ENCODE results near the gene METRNL.

METRNL gene

DNA sequence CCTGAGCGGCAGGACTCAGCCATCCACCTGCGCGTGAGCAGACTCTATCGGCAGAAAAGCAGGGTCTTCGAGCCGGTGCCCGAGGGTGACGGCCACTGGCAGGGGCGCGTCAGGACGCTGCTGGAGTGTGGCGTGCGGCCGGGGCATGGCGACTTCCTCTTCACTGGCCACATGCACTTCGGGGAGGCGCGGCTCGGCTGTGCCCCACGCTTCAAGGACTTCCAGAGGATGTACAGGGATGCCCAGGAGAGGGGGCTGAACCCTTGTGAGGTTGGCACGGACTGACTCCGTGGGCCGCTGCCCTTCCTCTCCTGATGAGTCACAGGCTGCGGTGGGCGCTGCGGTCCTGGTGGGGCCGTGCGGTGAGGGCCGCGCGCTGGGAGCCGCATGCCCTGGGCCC is 14.9 kb downstream of the METRNL start:
- DNase-seq: no peak

DNA sequence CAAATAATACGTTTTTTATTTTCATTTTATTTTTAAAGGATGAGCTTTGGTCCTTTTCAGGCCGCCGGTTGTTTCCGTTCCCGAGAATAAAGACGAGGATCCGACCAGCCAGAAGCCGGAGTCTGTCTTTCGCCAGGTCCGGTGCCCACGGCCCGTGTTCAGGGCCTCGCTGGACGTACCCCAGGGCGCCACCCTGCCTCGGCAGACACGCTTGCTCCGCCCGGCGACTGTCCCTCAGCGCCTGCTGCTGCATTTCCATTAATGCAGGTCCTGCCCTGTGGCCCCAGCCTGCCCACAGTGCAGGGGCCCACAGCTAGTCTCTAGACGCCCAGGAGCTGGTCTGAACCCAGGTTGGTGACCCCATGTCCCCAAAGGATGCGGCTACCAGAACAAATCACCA is 15.6 kb downstream of the METRNL start:
- DNase-seq: no peak

- no peak for DNase-seq
These were observed 17.2 kb downstream of the METRNL start for GRCh38 chr17:83096401-83097224.

DNA sequence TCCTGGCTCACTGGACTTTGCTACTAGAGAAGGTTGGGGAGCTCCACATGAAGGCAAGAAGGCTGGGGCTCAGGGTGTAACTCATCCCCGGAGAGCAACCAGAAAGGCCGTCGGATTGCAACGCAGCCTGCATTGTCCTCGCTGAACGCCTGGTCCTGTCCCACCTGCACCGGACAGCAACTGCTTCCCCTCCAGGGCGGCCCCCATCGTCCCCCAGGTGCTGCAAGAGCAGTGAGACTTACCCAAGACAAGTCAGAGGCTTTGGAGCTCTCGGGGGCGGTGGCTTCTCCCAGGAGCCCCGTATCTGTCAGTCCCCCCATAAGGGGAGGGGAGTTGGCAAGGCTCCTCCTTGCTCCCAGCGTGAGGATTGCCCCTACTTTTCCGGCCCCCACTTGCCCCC is 18.4 kb downstream of the METRNL start:
- DNase-seq: no peak

GRCh38 chr17:83098241-83099085 is 19.1 kb downstream of the METRNL start:
- DNase-seq: no peak

- no peak for DNase-seq
These were observed 19.7 kb downstream of the METRNL start for GRCh38 chr17:83099086-83099555.

- DNase-seq: no peak
These were observed 20.3 kb downstream of the METRNL start for GRCh38 chr17:83099570-83100181.

DNA sequence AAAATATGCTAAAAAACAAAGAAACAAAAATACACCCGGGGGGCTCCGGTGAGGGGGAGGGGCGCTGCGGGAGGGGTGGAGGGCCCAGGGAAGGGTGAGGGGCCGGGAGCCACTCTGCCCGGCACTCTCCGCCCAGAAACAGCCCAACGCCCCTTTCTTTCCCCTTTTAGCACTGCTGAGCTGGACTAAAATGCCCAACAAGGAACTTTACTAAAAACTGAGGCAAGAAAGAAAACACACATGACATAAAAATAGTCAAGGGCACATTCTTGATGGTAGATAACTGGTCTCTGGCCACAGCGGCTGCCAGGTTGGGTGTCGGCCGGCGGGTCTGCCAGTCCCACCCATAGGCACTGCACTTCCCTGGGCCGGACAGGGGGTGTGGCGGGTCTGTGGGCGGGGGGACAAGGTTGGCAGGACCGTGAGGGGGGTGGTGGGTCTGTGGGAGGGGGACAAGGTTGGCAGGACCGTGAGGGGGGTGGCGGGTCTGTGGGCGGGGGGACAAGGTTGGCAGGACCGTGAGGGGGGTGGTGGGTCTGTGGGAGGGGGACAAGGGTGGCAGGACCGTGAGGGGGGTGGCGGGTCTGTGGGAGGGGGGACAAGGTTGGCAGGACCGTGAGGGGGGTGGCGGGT is 20.9 kb downstream of the METRNL start:
- DNase-seq: no peak

- no peak for DNase-seq
These were observed 21.5 kb downstream of the METRNL start for GRCh38 chr17:83100853-83101391.

DNA sequence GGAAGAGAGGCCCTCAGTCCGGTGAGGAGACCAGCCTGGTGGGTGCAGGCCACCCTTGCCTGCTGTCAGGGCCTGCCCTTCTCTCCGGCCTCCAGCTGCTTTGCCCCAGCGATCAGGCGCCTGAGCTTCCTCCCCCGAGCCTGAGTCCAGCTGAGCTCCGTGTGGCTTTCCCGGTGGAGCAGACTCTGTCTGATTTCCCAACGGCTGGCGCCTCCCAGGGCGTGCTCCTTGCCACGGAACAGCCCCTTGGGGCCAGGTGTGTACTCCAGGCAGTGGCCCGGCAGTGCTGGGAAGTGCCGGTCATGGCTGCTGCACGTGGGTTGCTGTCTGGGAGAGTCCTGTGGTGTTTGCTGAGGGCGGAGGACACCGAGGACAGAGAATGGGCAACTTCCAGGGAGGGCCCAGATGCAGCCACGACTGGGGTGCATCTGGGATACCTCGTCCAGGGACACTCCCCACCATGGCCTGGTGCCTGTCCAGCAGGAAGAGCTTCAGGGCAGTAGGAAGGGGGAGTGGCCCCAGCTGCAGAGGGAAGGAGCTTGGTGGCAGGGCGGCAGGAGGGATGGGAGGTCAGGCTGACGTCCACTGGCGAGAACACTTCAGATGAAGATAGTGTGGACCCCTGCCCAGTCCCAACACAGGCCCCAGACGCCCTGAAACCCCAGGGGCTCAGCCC is 22.5 kb downstream of the METRNL start:
- DNase-seq: no peak

DNA sequence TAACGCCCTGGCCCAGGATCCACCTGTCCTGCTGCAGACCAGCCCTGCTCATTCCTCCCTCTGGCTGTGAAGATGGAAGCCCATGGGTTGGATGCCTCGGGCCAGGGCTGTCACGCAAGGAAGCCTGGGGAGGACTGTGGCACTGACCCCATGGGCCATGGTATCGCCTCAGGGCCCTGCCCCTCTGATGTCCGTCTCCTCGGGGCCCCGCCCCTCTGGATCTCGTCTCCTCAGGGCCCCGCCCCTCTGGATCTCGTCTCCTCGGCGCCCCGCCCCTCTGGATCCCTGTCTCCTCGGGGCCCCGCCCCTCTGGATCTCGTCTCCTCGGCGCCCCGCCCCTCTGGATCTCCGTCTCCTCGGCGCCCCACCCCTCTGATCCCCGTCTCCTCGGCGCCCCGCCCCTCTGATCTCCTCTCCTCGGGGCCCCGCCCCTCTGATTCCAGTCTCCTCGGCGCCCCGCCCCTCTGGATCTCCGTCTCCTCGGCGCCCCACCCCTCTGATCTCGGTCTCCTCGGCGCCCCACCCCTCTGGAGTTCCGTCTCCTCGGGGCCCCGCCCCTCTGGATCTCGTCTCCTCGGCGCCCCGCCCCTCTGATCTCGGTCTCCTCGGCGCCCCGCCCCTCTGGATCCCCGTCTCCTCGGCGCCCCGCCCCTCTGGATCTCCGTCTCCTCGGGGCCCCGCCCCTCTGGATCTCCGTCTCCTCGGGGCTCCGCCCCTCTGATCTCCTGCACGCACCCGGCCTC is 24.0 kb downstream of the METRNL start:
- DNase-seq: no peak

- no peak for DNase-seq
These were observed 24.5 kb downstream of the METRNL start for GRCh38 chr17:83103943-83104311.

GRCh38 chr17:83104577-83105505 is 25.4 kb downstream of the METRNL start:
- no peak for DNase-seq

- no peak for DNase-seq
These were observed 26.1 kb downstream of the METRNL start for GRCh38 chr17:83105512-83105911.

- DNase-seq: no peak
These were observed 26.7 kb downstream of the METRNL start for GRCh38 chr17:83106056-83106588.

GRCh38 chr17:83106913-83107655 is 27.7 kb downstream of the METRNL start:
- no peak for DNase-seq

- DNase-seq: no peak
These were observed 28.2 kb downstream of the METRNL start for GRCh38 chr17:83107656-83108048.

DNA sequence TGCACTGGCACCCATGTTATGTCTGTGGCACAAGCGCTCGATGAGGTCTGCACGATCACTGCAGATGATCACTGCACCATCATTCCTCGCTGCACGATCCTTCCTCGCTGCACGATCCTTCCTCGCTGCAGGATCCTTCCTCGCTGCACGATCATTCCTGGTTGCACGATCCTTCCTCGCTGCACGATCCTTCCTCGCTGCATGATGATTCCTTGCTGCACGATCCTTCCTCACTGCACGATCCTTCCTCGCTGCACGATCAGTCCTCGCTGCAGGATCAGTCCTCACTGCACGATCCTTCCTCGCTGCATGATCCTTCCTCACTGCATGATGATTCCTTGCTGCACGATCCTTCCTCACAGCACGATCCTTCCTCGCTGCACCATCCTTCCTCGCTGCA is 29.3 kb downstream of the METRNL start:
- no peak for DNase-seq

DNA sequence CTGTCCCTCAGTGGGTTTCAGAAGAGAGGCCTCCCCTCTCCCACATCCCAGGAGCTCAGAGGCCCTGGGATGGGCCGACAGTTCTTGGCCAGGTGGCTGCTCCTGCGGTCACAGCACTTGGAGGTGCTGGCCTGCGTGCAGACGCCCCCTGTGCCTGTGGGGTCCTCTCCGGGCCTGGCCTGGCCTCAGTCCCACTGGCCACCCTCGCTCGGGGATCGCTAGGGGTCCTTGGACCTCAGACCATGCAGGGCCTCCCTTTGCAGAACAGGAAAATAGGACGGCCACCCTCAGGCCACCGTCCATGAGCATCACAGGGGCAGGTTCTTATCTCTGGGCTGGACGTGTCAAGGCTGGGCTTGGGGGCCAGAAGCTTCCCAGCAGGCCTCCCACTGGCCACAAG is 30.0 kb downstream of the METRNL start:
- no peak for DNase-seq

Data from CD4-positive, alpha-beta T cell treated with Interleukin-4 for 4 hours (primary cell).